Activated CD8-positive, alpha-beta T cell treated with anti-CD3 and anti-CD28 coated beads for 36 hours (primary cell): ENCODE data around the gene TARBP2. TPM values are rescaled to one million over a fixed set of nuclear protein-coding genes. Genes with fewer than 3 reads are reported as not detected.

Experiments used
- ATAC-seq: fragments of 200-7000 bp; cut with Tn5 transposase; one replicate; pipeline ENCODE4 v1.10.0; 2021; ENCODE audit warnings: mild to moderate bottlenecking, moderate library complexity
- CTCF ChIA-PET: fragments of 350-600 bp; sonication (Branson Sonifier 250); formaldehyde crosslinking; loops from one replicate; lab custom pipeline; 2021; ENCODE audit warnings: antibody characterized with exemption; lab: Charles Lee
- POLR2A ChIA-PET: fragments of 350-600 bp; sonication (Branson Sonifier 250); formaldehyde crosslinking; loops from one replicate; lab custom pipeline; 2021; ENCODE audit warnings: antibody characterized with exemption; lab: Charles Lee
- DNase-seq: peaks from one replicate; pipeline ENCODE4 v3.0.0-alpha.2; 2020
- H3K27ac Mint-ChIP-seq: one replicate; pipeline ENCODE4 v1.8.0; 2021; ENCODE audit warnings: mild to moderate bottlenecking, mixed read lengths
- H3K27me3 Mint-ChIP-seq: one replicate; pipeline ENCODE4 v1.8.0; 2021; ENCODE audit warnings: mixed read lengths
- H3K36me3 Mint-ChIP-seq: one replicate; pipeline ENCODE4 v1.8.0; 2021; ENCODE audit warnings: low read depth, mixed read lengths
- H3K4me1 Mint-ChIP-seq: one replicate; pipeline ENCODE4 v1.8.0; 2021; ENCODE audit warnings: low read depth, mixed read lengths
- H3K4me3 Mint-ChIP-seq: one replicate; pipeline ENCODE4 v1.8.0; 2021; ENCODE audit warnings: mild to moderate bottlenecking, moderate library complexity, mixed read lengths
- H3K9me3 Mint-ChIP-seq: one replicate; pipeline ENCODE4 v1.8.0; 2021; ENCODE audit warnings: mixed read lengths
- CTCF ChIP-seq: fragments of 200-600 bp; IDR thresholded peaks from one replicate; pipeline ENCODE4 v1.8.0; 2022; ENCODE audit warnings: antibody characterized with exemption, mild to moderate bottlenecking
- intact Hi-C: fragments of 100-400 bp; cut with micrococcal nuclease; formaldehyde crosslinking; loops from one replicate; pipeline ENCODE4 v1.10.0; 2022
- total RNA-seq, 2 experiments: library from RNA; stranded (reverse); gene quantifications; one replicate each; pipeline ENCODE4 v1.2.3, GENCODE V29; 2021

Gene TARBP2
- total RNA-seq, 2 experiments from 2014 or later = 32.0 to 33.3 TPM

DNA sequence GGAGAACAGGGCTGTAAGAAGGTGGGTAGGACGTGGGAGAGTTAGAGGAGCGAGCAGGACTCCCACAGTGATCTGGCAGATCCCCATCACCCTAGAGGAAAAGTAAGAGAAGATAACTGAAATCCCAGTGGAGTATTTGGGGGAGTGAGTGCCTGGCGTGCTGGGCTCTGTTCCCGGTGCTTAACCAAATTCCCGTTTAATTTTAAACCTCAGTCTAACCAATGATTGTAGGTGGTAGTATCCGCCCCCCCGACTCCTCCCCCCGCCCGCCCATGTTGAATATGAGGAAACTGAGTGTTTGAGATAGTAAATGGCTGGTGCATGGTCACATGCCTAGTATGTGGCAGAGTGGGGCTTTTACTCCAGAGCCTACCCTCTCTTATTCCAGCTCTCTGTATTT lies 1.2 kb downstream of the TARBP2 start:
- H3K9me3 Mint-ChIP-seq = no peaks in the 10 kb centered on the region
- no peaks in the 10 kb centered on the region for H3K27me3 Mint-ChIP-seq
- POLR2A ChIA-PET = interaction anchor here (0.7 to 54.1 kb wide), 3 partner anchors 35 to 181 kb away, joined by 3 to 1494 read pairs (median 7); partner anchors contain the start of genes AAAS and PCBP2
- ATAC-seq (no peak), DNase-seq (no peak)
- H3K4me1 Mint-ChIP-seq = peaks cover 38% of the 10 kb centered on the region
- H3K36me3 Mint-ChIP-seq = peaks cover 3% of the 10 kb centered on the region
- no peak for TF ChIP-seq CTCF
- H3K27ac Mint-ChIP-seq = peak overlapping the region; percentile 94
- intact Hi-C loops = loop anchor here (10.0 kb wide), 1 partner anchor 148 kb away; no protein-coding TSS in a partner anchor
- CTCF ChIA-PET = interaction anchor here (1.8 to 2.2 kb wide), 3 partner anchors 62 to 181 kb away, joined by 4 to 9 read pairs (median 6); partner anchors contain the start of gene AAAS
- peak overlapping the region; percentile 76 for H3K4me3 Mint-ChIP-seq

- Mint-ChIP-seq H3K4me1 (peaks cover 33% of the 10 kb centered on the region), H3K9me3 (no peaks in the 10 kb centered on the region), H3K36me3 (peaks cover 3% of the 10 kb centered on the region), H3K4me3 (peak overlapping the region; percentile 76), H3K27me3 (no peaks in the 10 kb centered on the region), H3K27ac (no peak overlapping the region)
- TF ChIP-seq CTCF = no peak
- CTCF ChIA-PET = interaction anchor here (1.1 to 2.2 kb wide), 3 partner anchors 151 to 182 kb away, joined by 4 to 9 read pairs (median 6); partner anchors contain the start of gene AAAS
- POLR2A ChIA-PET = interaction anchor here (54.1 kb wide), 1 partner anchor 36 kb away, joined by 1494 read pairs; the partner anchor contains the start of gene PCBP2
- no peak for DNase-seq
- intact Hi-C loops = loop anchor here (10.0 kb wide), 1 partner anchor 148 kb away; no protein-coding TSS in a partner anchor
- ATAC-seq = no peak
Measured at GRCh38 chr12:53502983-53503728, 2.1 kb downstream of the TARBP2 start.

- H3K27me3 Mint-ChIP-seq = no peaks in the 10 kb centered on the region
- no peak overlapping the region for H3K4me3 Mint-ChIP-seq
- ChIA-PET POLR2A (interaction anchor here (0.6 to 54.1 kb wide), 4 partner anchors 37 to 173 kb away, joined by 3 to 1494 read pairs (median 3); partner anchors contain the start of gene PCBP2), CTCF (interaction anchor here (1.1 to 2.2 kb wide), 5 partner anchors 28 to 183 kb away, joined by 4 to 9 read pairs (median 5); partner anchors contain the start of gene AAAS)
- TF ChIP-seq CTCF = no peak
- peaks cover 32% of the 10 kb centered on the region for H3K4me1 Mint-ChIP-seq
- H3K9me3 Mint-ChIP-seq = no peaks in the 10 kb centered on the region
- ATAC-seq (no peak), DNase-seq (no peak)
- H3K36me3 Mint-ChIP-seq = peaks cover 3% of the 10 kb centered on the region
- intact Hi-C loops = loop anchor here (10.0 kb wide), 1 partner anchor 149 kb away; no protein-coding TSS in a partner anchor
- H3K27ac Mint-ChIP-seq = no peak overlapping the region
Measured at GRCh38 chr12:53504004-53504920, 3.2 kb downstream of the TARBP2 start.

- DNase-seq = no peak
- intact Hi-C loops = loop anchor here (5.0 to 10.0 kb wide), 2 partner anchors 33 to 150 kb away; no protein-coding TSS in a partner anchor
- CTCF ChIA-PET = interaction anchor here (1.0 to 1.9 kb wide), 3 partner anchors 28 to 177 kb away, joined by 3 to 5 read pairs (median 4); no protein-coding TSS in a partner anchor
- Mint-ChIP-seq H3K27ac (no peak overlapping the region), H3K9me3 (no peaks in the 10 kb centered on the region), H3K36me3 (peaks cover 3% of the 10 kb centered on the region), H3K4me1 (peaks cover 27% of the 10 kb centered on the region), H3K27me3 (no peaks in the 10 kb centered on the region), H3K4me3 (no peak overlapping the region)
- no peak for TF ChIP-seq CTCF
- POLR2A ChIA-PET = interaction anchor here (0.6 to 54.1 kb wide), 3 partner anchors 37 to 153 kb away, joined by 3 to 1494 read pairs (median 3); partner anchors contain the start of gene PCBP2
- no peak for ATAC-seq
Measured at GRCh38 chr12:53505086-53505485, 4.0 kb downstream of the TARBP2 start.
